ENCODE measurements around the gene TMIGD3. TPM values are rescaled to one million over a fixed set of nuclear protein-coding genes. Genes with fewer than 3 reads are reported as not detected.

The TMIGD3 gene
- total RNA-seq, 1 experiment from 2014 or later: not detected

DNA sequence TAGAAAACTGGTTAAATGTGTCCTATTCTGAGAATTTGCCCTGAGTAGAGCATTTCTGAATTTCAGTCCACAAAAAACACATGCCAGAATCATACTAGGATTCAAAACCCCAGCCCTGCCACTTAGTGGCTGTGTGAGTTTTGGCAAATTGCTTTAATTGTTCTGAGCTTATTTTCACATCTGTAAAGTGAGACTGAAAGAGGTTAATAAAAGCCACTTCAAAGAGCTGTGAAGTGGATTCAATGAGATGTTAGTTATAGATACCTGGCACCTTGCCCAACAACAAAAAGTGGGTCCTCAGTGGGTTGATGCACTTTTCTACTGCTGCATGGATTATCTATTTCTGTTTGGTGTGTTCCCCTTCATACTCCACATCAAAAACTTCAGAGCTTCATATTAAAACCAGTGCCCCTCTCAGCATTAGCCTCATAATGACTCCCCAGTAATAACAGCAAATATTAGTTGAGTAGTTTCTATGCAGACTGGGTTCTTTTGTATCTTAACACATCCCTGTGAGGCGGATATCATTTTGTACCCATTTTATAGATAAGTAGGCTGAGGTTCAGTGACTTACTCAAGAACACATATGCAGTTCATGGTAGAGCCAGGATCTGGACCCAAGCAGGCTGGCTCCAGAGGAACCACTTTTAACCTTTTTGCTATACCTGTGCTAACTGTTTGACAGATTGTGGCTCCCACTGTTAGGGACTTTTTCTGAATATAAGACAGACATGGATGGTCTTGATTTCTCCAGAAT lies 14.2 kb upstream of the TMIGD3 start:
- in situ Hi-C loops (cut with HindIII; ENCODE audit: low pct_unique_long_range_greater_than_20kb, low sequenced_read_pairs): no loop called here
- BruUV-seq (replicated peaks): no TSS peak
- ChIA-PET CTCF (interaction anchor here (0.6 kb wide), 1 partner anchor 228 kb away, joined by 5 read pairs; no protein-coding TSS in a partner anchor), POLR2A (interaction anchor here (0.5 to 0.6 kb wide), 3 partner anchors 92 to 617 kb away, joined by 3 to 5 read pairs (median 4); partner anchors contain the start of gene RAP1A)
- DNase-seq (ENCODE audit: low read depth, low spot score): no peak
- Histone ChIP-seq H3K36me3 (ENCODE audit: control insufficient read depth, insufficient read depth, low read length) (no peaks in the 10 kb centered on the region), H3K27me3 (ENCODE audit: control insufficient read depth, insufficient read depth, low read length) (no peaks in the 10 kb centered on the region), H3K4me3 (ENCODE audit: low read depth in 2 of 2, low read length in 2 of 2) (no peak overlapping the region), H3K27ac (ENCODE audit: low read length) (no peak overlapping the region), H3K9me3 (ENCODE audit: control insufficient read depth, insufficient read depth, low read depth, low read length) (no peaks in the 10 kb centered on the region), H3K4me1 (ENCODE audit: control insufficient read depth, insufficient read depth, low read length) (no peaks in the 10 kb centered on the region)
- TF ChIP-seq POLR2AphosphoS5 (IDR thresholded peaks at IDR 0.05; ENCODE audit: low read depth, low read length) (no peak), TCF7L2 (IDR thresholded peaks at IDR 0.05; ENCODE audit: low read depth, low read length) (no peak), SIN3A (IDR thresholded peaks at IDR 0.05; ENCODE audit: borderline replicate concordance, insufficient read depth, low read depth, low read length) (no peak)
- TF ChIP-seq, protein P1, sequence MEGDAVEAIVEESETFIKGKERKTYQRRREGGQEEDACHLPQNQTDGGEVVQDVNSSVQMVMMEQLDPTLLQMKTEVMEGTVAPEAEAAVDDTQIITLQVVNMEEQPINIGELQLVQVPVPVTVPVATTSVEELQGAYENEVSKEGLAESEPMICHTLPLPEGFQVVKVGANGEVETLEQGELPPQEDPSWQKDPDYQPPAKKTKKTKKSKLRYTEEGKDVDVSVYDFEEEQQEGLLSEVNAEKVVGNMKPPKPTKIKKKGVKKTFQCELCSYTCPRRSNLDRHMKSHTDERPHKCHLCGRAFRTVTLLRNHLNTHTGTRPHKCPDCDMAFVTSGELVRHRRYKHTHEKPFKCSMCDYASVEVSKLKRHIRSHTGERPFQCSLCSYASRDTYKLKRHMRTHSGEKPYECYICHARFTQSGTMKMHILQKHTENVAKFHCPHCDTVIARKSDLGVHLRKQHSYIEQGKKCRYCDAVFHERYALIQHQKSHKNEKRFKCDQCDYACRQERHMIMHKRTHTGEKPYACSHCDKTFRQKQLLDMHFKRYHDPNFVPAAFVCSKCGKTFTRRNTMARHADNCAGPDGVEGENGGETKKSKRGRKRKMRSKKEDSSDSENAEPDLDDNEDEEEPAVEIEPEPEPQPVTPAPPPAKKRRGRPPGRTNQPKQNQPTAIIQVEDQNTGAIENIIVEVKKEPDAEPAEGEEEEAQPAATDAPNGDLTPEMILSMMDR (IDR thresholded peaks at IDR 0.05): no peak
- TF ChIP-seq, protein P2, sequence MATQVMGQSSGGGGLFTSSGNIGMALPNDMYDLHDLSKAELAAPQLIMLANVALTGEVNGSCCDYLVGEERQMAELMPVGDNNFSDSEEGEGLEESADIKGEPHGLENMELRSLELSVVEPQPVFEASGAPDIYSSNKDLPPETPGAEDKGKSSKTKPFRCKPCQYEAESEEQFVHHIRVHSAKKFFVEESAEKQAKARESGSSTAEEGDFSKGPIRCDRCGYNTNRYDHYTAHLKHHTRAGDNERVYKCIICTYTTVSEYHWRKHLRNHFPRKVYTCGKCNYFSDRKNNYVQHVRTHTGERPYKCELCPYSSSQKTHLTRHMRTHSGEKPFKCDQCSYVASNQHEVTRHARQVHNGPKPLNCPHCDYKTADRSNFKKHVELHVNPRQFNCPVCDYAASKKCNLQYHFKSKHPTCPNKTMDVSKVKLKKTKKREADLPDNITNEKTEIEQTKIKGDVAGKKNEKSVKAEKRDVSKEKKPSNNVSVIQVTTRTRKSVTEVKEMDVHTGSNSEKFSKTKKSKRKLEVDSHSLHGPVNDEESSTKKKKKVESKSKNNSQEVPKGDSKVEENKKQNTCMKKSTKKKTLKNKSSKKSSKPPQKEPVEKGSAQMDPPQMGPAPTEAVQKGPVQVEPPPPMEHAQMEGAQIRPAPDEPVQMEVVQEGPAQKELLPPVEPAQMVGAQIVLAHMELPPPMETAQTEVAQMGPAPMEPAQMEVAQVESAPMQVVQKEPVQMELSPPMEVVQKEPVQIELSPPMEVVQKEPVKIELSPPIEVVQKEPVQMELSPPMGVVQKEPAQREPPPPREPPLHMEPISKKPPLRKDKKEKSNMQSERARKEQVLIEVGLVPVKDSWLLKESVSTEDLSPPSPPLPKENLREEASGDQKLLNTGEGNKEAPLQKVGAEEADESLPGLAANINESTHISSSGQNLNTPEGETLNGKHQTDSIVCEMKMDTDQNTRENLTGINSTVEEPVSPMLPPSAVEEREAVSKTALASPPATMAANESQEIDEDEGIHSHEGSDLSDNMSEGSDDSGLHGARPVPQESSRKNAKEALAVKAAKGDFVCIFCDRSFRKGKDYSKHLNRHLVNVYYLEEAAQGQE (IDR thresholded peaks at IDR 0.05; ENCODE audit: insufficient read depth in 1 of 2, low read depth in 2 of 2, low read length in 1 of 2): no peak
- ATAC-seq: no peak
- intact Hi-C loops (cut with micrococcal nuclease; ENCODE audit: unreplicated experiment): no loop called here

DNA sequence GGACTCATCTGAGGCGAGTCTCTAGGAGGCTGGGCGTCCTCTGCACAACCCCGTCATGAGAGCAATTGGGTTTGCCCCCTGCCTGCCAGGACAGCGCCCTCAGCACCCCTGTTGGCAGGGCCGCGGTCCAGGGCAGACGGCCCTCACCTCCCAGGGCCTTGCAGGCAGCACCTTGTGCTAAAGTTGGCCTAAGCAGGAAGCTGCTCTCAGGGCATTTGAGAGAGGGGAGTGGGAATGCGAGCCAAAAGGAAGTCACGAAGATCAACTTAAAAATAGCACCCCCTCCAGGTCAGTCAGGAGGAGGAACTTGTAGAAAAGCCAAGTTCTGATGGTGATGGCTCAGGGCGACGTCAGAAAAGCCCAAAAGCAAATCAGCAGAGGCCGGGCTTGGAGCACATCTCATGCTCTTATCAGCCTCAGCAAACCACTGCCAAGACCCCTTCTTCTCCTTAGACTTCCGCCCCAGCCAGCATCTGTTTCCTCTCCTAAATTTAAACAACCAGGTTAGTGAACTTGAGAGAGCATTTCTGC lies 12.6 kb upstream of the TMIGD3 start:
- in situ Hi-C loops (cut with HindIII; ENCODE audit: low pct_unique_long_range_greater_than_20kb, low sequenced_read_pairs): no loop called here
- no peak for ATAC-seq

More for the DNA sequence above, 12.6 kb upstream of the TMIGD3 start:
- DNase-seq (ENCODE audit: low read depth, low spot score): no peak
- Histone ChIP-seq H3K36me3 (ENCODE audit: control insufficient read depth, insufficient read depth, low read length) (no peaks in the 10 kb centered on the region), H3K27ac (ENCODE audit: low read length) (no peak overlapping the region), H3K27me3 (ENCODE audit: control insufficient read depth, insufficient read depth, low read length) (no peaks in the 10 kb centered on the region), H3K4me3 (ENCODE audit: low read depth in 2 of 2, low read length in 2 of 2) (no peak overlapping the region), H3K9me3 (ENCODE audit: control insufficient read depth, insufficient read depth, low read depth, low read length) (no peaks in the 10 kb centered on the region), H3K4me1 (ENCODE audit: control insufficient read depth, insufficient read depth, low read length) (no peaks in the 10 kb centered on the region)
- no TSS peak for BruUV-seq (replicated peaks)
- CTCF ChIA-PET: no interaction called here
- no peak for TF ChIP-seq SIN3A (IDR thresholded peaks at IDR 0.05; ENCODE audit: borderline replicate concordance, insufficient read depth, low read depth, low read length)
- TF ChIP-seq POLR2AphosphoS5 (IDR thresholded peaks at IDR 0.05; ENCODE audit: low read depth, low read length): no peak
- intact Hi-C loops (cut with micrococcal nuclease; ENCODE audit: unreplicated experiment): no loop called here
- POLR2A ChIA-PET: no interaction called here
